HG02678 (cell line): Measurements from ENCODE around the gene LYVE1.
"Not testable (repeated sequence)": the region's sequence is repeated elsewhere in the genome, so short reads cannot be mapped to it uniquely, and the experiment has no call there.

Experiments used
- ATAC-seq: cut with Tn5 transposase; IDR thresholded peaks from one replicate; pipeline ENCODE4 v1.9.1; 2021; ENCODE audit warnings: mild to moderate bottlenecking, moderate library complexity; ENCODE audit not compliant: unreplicated experiment

Gene LYVE1

GRCh38 chr11:10568486-10568941, at the start of gene LYVE1:
Gene LYVE1, minus strand, starts transcription at chr11:10568665. Its CDS starts 133 bp downstream, at chr11:10568532.
- ATAC-seq, result no peak

GRCh38 chr11:10617551-10617950, 49.1 kb upstream of the LYVE1 start:
- no peak for ATAC-seq

GRCh38 chr11:10611979-10612862, 43.8 kb upstream of the LYVE1 start:
- ATAC-seq, result no peak

GRCh38 chr11:10609636-10610035, 41.2 kb upstream of the LYVE1 start:
- ATAC-seq, result no peak

GRCh38 chr11:10608584-10608983, 40.1 kb upstream of the LYVE1 start:
- ATAC-seq, result no peak

GRCh38 chr11:10607462-10608132, 39.1 kb upstream of the LYVE1 start:
- no peak for ATAC-seq

GRCh38 chr11:10606536-10607208, 38.2 kb upstream of the LYVE1 start:
- no peak for ATAC-seq

- no peak for ATAC-seq
Observed at GRCh38 chr11:10605941-10606381, 37.5 kb upstream of the LYVE1 start.

GRCh38 chr11:10604798-10605197, 36.3 kb upstream of the LYVE1 start:
- ATAC-seq, result no peak

- no peak for ATAC-seq
Observed at GRCh38 chr11:10604340-10604748, 35.9 kb upstream of the LYVE1 start.

GRCh38 chr11:10603721-10604297, 35.3 kb upstream of the LYVE1 start:
- ATAC-seq, result no peak

GRCh38 chr11:10602945-10603344, 34.5 kb upstream of the LYVE1 start:
- no peak for ATAC-seq

GRCh38 chr11:10602366-10602765, 33.9 kb upstream of the LYVE1 start:
- ATAC-seq, result no peak

- no peak for ATAC-seq
Observed at GRCh38 chr11:10601837-10602236, 33.4 kb upstream of the LYVE1 start.

- no peak for ATAC-seq
Observed at GRCh38 chr11:10600570-10601248, 32.2 kb upstream of the LYVE1 start.

- ATAC-seq, result no peak
Observed at GRCh38 chr11:10599388-10600175, 31.1 kb upstream of the LYVE1 start.

- ATAC-seq, result no peak
Observed at GRCh38 chr11:10598816-10599215, 30.4 kb upstream of the LYVE1 start.

- ATAC-seq, result no peak
Observed at GRCh38 chr11:10597877-10598351, 29.4 kb upstream of the LYVE1 start.

GRCh38 chr11:10595840-10596239, 27.4 kb upstream of the LYVE1 start:
- not testable (repeated sequence) for ATAC-seq

GRCh38 chr11:10594407-10594806, 25.9 kb upstream of the LYVE1 start:
- ATAC-seq, result no peak
